HG02642 (cell line): Measurements from ENCODE around the gene ORC2.
"Not testable (repeated sequence)": the region's sequence is repeated elsewhere in the genome, so short reads cannot be mapped to it uniquely, and the experiment has no call there.

ENCODE experiments used
- ATAC-seq: cut with Tn5 transposase; IDR thresholded peaks from one replicate; pipeline ENCODE4 v1.9.1; 2021; ENCODE audit warnings: mild to moderate bottlenecking; ENCODE audit not compliant: unreplicated experiment, poor library complexity

The ORC2 gene

GRCh38 chr2:200963124-200963917 lies at the start of gene ORC2:
Gene ORC2 (minus strand): TSS chr2:200963660. CDS start chr2:200958123, 5,537 bp downstream.
- peak; percentile 95 for ATAC-seq

DNA sequence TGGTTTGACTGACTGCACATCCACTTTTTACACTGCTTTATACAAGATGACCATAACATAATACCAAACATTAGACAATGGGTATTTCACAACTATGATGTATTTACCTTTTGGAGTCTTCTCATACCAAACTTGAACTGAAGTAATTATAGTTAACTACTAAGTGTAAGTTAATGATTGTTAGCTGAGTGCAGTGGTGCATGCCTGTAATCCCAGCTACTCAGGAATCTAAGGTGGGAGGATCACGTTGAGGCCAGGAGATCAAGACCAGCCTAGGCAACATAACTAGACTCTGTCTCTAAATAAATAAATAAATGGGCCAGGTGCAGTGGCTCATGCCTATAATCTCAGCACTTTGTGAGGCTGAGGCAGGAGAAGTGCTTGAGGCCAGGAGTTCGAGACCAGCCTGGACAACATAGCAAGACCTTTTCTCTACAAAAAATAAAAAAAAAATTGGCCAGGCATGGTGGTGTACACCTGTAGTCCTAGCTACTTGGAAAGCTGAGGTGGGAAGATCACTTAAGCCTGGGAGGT lies 44.9 kb upstream of the ORC2 start:
- no peak for ATAC-seq

DNA sequence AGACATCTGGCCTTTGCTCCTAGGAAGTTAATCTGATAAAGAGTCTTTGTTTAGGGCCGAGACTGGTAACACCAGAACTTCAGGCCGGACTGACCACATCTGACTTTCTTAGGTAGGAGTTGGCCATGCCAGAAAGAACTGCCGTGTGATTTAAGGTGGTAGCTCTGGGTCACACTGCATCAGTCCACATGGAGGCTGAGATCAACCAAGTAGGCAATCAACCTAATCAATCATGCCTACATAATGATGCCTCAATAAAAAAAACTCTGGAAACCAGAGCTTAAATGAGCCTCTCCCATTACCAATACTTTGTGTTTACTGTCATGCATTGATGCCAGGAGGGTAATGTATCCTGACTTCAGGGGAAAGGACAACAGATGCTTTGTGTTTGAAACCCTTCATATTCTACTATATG lies 44.1 kb upstream of the ORC2 start:
- ATAC-seq, result no peak

DNA sequence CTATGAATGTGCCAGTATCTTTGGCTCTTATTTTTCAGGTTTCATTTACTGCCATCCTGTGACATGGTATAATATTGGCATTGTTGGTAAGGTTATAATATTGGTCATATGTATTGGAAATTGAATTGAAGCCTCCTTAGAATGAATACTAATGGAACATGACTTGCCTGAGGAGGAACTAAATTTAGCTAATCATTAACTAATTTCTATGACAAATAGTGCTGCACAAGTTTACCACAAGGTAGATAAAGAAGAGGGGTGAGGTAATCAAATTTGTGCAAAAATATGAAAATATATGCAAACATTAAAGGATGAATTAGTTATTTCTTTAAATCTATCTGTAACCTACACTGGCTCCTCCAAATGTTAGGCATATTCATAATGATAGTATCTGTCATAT lies 43.2 kb upstream of the ORC2 start:
- no peak for ATAC-seq

DNA sequence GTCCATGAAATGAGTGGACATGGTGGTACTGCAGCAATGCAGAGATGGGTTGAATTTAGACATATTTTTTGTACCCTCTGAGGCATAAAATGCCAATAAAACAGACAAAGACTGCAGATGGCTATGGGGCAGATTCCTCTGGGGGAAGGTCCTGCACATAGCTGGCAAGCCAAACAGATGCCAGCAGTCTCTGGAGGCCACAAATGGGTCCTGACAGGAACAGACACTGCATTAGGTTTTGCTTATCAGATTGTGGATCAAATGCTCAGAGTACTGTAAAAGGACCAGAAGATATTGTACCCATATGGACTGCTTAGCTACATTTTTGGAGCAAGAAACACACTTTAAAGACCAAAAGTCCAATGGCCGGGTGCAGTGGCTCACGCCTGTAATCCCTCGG lies 40.9 kb upstream of the ORC2 start:
- ATAC-seq, result no peak

DNA sequence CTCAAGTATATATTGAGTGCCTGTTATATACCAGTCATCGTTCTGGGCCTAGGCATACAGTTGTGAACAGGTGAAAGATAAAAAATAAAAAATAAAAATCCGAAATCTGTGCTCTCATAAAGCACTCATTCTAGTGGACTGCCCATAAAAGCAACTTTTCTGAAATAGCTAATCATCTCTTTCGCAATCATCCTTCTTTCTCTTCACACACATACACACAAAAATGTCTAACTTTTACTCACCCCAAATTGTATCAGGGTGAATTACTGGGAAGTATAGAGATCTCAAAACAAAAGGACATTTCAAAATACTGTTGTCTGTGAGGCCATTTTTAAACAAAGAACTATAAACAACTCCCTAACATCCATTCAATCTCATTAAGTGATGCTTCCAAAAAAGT lies 29.6 kb upstream of the ORC2 start:
- no peak for ATAC-seq

GRCh38 chr2:200987137-200987536 lies 23.7 kb upstream of the ORC2 start:
- ATAC-seq, result no peak

GRCh38 chr2:200985799-200986198 lies 22.3 kb upstream of the ORC2 start:
- no peak for ATAC-seq

GRCh38 chr2:200976710-200977109 lies 13.2 kb upstream of the ORC2 start:
- ATAC-seq, result no peak

DNA sequence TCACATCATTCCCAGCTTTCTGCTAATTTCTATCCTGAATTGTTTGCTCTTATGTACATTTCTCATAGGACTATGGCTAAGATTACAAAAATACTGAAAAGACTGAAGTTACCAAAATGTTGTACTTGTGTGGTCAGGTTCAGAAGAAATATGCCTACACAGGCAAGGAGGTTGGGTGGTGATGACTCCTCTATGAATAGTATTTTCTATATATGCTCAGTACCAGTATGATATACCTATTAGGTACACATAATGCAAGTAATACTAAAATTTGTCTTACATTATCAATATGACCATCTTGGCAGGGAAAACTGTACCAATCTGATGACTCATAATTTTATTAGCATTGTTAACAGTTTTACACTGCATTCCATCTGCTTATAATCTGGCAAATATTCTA lies 12.2 kb upstream of the ORC2 start:
- no peak for ATAC-seq

GRCh38 chr2:200970057-200970456 lies 6.6 kb upstream of the ORC2 start:
- ATAC-seq, result not testable (repeated sequence)

- ATAC-seq, result no peak
Observed at GRCh38 chr2:200968735-200969134, 5.3 kb upstream of the ORC2 start.

GRCh38 chr2:200968162-200968561 lies 4.7 kb upstream of the ORC2 start:
- ATAC-seq, result no peak

DNA sequence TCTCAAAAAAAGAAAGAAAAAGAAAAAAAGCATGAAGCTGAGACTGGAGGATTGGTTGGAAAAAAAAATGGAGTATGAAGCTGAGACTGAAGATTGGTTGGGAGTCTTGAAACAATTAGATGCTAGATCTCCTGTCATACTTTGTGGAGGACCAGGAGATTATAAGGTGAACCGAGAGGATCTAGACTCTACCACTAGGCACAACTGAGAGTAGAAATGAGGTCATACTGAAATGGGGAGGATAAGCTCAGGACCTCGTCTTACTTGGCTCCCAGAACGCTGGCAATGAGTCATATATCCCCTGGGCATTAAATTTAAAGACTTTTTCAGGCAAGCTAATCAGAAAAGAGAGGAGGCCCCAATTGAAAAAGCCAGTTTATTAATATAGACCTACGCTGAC lies 3.3 kb upstream of the ORC2 start:
- ATAC-seq, result no peak

- ATAC-seq, result no peak
Observed at GRCh38 chr2:200964498-200964897, 1.0 kb upstream of the ORC2 start.

- ATAC-seq, result peak; percentile 10
Observed at GRCh38 chr2:200963918-200964252, 425 bp upstream of the ORC2 start.

GRCh38 chr2:200962811-200963123 lies 693 bp downstream of the ORC2 start:
- peak; percentile 20 for ATAC-seq

- no peak for ATAC-seq
Observed at GRCh38 chr2:200961674-200962073, 1.8 kb downstream of the ORC2 start.

DNA sequence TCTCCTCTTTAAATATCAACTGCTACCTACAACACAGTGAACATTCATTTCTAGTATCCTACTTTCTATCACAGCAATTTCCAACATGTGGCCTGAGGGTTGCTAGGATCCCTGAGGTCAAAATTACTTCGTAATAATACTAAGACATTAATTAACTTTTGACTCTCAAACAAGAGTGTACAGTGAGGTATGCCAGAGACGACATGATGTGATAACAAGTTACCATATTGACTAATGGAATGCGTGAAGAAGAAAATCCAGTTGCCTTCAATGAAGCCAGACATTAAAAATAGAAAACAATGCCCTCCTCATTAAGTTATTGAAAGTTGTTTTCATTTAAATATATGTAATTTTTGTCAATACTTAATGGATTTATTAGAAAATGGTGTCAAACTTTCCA lies 13.1 kb downstream of the ORC2 start:
- no peak for ATAC-seq

GRCh38 chr2:200945395-200945729 lies 18.1 kb downstream of the ORC2 start:
- ATAC-seq, result no peak

DNA sequence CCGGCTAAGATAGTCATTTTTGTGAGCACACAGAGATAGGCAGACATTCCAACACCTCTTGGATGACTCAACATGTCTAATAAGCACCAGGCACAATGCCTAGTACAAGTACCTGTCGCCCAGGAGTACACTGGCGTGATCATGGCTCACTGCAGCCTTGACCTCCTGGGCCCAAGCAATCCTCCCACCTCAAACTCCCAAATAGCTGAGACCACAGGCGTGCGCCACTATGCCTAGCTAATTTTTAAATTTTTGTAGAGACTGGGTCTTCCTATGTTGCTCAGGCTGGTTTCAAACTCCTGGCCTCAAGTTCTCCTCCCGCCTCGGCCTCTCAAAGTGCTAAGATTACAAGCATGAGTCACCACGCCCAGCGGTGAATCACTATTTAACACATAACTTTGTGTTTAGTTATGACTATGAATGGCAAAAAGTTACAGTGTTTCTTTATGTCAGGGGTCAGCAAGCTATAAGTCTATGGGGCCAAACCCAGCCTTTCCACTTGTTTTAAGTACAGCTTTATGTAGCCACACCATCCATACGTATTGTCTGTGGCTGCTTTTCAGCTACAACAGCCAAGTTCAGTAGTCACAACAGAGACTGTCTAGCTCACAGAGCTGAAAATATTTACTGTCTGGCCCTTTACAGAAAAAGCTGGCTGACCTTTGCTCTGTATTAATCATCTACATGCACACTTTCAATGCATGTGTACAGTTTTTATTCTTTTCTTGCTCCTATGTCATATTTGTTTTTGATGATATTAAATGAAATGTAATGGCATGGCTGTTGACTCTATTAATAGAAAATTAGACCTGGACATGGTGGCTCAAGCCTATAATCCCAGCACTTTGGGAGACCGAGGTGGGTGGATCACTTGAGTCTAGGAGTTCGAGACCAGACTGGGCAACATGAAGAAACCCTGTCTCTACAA lies 18.7 kb downstream of the ORC2 start:
- ATAC-seq, result no peak
